Right lobe of liver (tissue), 4 donors: Measurements from ENCODE around the gene UNC5C.

Experiments used
- CTCF ChIP-seq, 4 donors: fragments of 200-600 bp in 3 of 4; fragments of 450-650 bp in 1 of 4; IDR thresholded peaks; one replicate each; pipeline versions ENCODE4 v1.5.1 to v1.8.0; 2016 to 2022; ENCODE audit warnings: antibody characterized with exemption in 4 of 4, mild to moderate bottlenecking in 2 of 4
- POLR2A ChIP-seq: fragments of 450-650 bp; IDR thresholded peaks from one replicate; pipeline ENCODE4 v1.6.1; 2017; ENCODE audit warnings: antibody characterized with exemption, mild to moderate bottlenecking
- donor health status: DM: no; HTN: no; CAD: no.
- donor health status: DM: no; HTN: no; CAD: no.
- donor health status: DM: no; HTN: yes; CAD: no.

- no peak for TF ChIP-seq CTCF (IDR thresholded peaks at IDR 0.05)
- no peak for TF ChIP-seq POLR2A
These were observed 297.2 kb downstream of the UNC5C start for GRCh38 chr4:95251568-95251967.
